HG02759 (cell line): ENCODE results near the gene PDE4A.
"Not testable (repeated sequence)": the region's sequence is repeated elsewhere in the genome, so short reads cannot be mapped to it uniquely, and the experiment has no call there.

Experiments used
- ATAC-seq: cut with Tn5 transposase; IDR thresholded peaks from one replicate; pipeline ENCODE4 v1.9.1; 2021; ENCODE audit warnings: mild to moderate bottlenecking, moderate library complexity; ENCODE audit not compliant: unreplicated experiment

PDE4A gene

DNA sequence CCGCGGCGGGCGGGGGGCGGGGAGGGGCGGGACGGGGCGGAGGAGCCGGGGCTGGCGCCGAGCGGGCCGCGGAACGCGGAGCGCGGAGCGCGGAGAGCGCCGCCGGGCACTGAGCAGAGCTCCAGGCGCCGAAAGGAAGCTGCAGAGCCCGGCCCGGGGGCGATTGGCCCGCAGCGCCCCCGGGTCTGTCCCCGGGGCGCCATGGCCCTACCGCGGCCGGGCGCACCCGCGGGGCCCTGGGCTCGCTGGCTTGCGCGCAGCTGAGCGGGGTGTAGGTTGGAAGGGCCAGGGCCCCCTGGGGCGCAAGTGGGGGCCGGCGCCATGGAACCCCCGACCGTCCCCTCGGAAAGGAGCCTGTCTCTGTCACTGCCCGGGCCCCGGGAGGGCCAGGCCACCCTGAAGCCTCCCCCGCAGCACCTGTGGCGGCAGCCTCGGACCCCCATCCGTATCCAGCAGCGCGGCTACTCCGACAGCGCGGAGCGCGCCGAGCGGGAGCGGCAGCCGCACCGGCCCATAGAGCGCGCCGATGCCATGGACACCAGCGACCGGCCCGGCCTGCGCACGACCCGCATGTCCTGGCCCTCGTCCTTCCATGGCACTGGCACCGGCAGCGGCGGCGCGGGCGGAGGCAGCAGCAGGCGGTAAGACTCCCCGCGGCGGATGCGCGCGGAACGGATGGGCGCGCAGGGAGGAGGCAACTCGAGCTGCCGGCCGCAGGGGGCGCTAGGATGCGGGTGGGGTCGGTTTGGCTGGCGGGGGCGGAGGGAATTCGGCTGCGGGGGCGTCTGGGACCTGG lies at the start of gene PDE4A:
TSS of gene PDE4A (plus strand) at position 95 of the 796 bp plus-strand sequence. CDS start at position 322, 227 bp downstream.
- no peak for ATAC-seq

DNA sequence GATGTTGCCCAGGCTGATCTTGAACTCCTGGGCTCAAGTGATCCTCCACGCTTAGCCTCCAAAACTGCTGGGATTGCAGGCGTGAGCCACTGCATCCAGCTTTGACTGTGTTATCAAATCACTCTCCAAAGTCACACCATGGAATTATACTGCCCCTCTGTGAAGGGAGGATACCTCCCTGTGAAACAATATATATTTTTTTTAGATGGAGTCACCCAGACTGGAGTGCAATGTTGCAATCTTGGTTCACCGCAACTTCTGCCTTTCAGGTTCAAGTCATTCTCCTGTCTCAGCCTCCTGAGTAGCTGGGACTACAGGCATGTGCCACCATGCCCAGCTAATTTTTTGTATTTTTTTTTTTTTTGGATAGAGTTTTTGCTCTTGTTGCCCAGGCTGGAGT lies 47.6 kb upstream of the PDE4A start:
- no peak for ATAC-seq

DNA sequence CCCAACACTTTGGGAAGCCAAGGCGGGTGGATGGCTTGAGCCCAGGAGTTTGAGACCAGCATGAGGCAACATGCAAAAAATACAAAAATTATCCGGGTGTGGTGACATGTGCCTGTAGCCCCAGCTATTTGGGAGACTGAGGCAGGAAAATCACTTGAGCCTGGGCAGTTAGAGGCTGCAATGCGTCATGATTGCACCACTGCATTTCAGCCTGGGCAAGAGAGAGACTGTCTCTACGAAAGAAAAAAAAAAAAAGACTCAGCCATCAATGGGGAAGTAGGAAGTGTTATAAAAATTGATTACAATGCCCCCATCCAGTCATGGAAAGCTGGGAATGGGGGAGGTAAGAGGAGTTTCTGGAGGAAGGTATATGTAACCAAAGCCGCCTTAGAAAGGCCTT lies 45.4 kb upstream of the PDE4A start:
- no peak for ATAC-seq

DNA sequence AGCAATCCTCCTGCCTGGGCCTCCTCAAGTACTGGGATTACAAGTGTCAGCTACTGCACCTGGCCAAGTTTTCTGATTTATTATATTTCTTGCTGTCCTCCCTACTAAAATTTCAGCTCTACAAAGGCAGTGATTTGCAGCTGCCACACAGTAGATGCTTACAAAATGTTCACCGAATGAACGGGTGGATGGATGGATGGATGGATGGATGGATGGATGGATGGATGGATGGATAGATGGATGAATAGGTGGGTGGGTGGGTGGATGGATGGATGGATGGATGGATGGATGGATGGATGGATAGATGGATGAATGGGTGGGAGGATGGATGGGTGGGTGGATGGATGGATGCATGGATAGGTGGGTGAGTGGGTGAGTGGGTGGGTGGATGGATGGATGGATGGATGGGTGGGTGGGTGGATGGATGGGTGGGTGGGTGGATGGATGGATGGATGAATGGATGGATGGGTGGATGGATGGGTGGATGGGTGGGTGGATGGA lies 43.1 kb upstream of the PDE4A start:
- ATAC-seq, result not testable (repeated sequence)

DNA sequence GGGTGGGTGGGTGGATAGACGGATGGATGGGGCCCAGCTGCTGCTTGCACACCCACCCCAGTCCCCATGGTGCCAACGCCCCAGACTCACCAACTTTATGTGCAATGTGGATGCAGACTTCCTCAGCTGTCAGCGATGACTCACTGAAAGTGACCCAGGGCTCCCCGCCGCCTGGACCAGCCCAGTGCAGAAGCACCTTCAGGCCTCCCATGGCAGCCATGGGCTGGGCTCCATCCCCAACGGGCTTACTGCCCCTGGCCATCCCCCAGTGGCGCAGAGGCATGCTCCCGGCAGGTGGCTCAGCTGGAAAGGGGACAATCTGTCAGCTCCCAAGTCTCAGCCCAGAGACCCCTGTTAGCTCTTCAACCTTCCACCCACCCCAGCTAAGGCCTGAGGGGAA lies 42.2 kb upstream of the PDE4A start:
- ATAC-seq, result no peak

DNA sequence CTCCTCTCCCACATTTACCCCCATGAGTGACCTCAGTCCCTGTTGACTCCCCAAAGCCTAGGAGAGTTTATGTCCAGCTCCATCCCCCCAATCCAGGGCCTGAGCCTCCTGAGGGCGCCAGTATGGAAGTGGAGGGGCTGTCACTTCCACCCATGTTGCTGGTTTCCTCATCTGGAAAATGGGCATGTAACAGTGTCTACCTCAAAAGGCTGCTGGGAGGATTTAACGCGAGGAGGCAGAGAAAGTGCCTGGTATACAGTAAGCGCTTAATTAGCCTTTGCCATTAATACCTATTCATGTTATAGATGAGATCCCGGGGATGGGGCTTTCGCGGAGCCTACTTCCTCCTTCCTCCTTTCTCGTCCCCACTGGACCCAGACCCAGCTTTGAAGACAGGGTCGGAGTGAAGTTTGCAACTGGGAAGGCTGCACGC lies 40.4 kb upstream of the PDE4A start:
- no peak for ATAC-seq

DNA sequence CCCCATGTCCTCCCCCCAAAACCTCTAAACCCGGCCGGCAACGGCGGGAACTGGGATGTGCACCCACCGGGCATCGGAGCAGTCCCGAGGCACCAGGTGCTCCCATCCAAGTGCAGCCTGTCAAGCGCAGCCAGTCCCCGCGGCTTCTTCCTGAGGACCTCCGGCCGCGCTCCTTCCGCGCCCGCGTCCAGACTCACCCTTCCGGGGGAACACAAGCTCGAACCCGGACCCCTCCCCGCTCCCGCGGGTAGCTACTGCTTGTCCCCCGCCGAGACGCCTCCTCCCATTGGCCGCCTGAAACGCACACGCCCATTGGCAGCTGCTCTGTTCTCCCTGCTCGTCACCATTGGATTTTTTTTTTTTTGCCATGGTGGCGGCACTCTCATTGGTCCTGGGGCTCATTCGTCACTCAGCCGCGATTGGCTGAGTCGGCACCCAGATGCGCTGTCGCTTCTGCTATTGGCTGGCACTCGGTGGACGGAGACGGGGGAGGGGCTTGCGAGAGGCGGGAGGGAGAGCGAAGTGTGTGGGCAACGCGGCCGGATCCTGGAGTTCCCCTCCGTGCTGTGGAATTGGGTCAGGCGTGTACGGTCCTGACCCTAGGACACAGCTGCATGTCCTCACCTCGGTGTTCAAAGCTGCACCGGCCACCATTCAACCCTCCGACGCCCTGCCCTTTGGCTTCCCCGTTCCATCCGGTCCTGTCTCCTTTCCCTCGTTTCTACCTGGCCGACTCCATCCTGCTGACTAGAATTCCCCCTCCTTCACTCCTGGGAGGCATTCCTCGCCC lies 39.8 kb upstream of the PDE4A start, which contains the start of gene TYK2:
TSS of gene TYK2 (minus strand) at position 260 of the 790 bp plus-strand sequence. CDS start 2,166 bp downstream, outside the sequence.
- ATAC-seq, result peak; percentile 97

DNA sequence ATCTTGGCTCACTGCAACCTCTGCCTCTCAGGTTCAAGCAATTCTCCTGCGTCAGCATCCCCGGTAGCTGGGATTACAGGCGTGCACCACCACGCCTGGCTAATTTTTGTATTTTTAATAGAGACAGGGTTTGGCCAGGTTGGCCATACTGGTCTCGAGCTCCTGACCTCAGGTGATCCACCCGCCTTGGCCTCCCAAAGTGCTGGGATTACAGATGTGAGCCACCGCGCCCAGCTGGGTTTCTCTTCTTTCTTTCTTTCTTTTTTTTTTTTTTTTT lies 37.2 kb upstream of the PDE4A start:
- not testable (repeated sequence) for ATAC-seq

DNA sequence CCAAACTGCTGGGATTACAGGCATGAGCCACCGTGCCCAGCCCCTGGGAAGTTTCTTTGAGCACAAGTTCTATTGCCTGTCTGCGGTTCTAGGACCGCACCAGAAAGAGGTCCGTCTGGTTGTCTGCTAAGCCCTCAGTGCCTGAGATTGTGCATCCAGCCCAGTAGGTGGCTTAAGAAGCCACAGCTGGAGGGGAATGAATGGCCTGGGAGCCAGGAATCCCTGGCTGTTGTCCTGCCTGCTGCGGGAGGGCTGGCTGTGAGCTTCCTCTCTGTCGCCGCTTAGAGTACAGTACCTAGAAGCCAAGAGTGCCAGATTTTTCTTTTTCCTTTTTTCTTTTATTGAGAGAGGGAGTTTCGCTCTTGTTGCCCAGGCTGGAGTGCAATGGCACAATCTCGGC lies 35.8 kb upstream of the PDE4A start:
- no peak for ATAC-seq

DNA sequence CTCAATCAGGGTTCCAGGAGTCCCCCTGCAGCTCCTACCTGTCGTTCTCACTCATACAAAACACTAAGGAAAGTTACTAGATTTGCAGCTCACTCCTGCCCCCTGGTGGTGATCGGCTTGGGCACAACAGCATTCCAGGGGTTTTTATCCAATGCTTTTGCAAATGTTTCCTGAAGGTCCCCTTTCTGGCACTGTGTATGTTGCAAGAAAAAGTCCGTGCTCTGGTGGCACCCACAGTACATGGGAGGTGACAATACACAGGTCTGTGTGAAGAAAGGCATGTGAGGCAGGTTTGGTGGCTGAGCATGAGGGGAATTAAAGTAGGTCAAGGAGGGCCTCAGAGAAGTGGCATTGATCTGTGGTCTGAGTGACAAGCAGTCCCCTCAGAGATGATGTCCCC lies 31.4 kb upstream of the PDE4A start:
- no peak for ATAC-seq

DNA sequence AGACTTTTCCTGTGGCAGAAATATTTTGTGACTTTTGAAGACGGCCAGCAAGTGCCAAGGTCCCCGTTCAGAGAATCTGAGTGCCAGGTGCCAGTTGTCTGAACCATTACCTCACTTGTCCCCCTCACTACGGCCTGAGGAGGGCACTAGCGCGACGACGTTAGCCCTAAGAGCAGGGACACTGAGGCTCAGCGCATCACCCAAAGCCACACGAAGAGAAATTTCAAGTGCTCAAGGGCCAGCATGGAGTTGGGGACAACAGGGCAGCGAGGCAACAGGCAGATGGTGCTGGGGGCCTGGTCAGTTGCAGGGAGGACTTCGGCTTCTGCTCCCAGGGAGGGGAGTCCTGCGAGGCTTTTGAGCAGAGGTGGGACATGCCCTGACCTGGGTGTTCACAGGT lies 30.5 kb upstream of the PDE4A start:
- no peak for ATAC-seq

DNA sequence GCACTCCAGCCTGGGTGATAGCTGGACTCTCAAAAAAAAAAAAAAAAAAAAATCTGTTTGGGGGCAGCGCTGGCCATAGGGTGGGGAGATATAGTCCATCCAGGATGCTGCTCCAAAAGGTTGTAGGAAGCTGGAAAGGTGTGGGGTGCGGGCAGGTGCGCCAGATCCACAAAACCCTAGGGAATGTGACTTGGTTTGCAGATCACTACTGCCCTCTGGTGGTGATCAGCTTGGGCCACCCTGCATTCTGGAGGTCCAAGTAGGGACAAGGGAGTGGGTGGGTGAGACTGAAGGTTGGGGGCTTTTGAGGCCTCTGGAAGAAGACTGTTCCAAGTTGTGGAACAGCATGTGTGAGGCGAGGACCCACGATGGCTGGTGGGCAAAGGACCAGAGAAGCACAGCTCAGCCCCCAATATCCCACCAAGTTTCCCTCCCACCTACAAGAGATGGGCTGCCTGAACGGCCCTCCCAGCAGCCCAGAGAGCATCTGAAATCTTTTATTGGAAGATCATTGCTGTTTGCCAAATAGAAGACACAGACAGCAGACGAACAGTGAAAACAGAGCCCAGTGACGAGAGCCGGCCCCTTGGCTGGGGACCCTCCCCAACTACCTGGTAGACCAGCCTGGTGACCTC lies 29.6 kb upstream of the PDE4A start:
- ATAC-seq, result no peak

DNA sequence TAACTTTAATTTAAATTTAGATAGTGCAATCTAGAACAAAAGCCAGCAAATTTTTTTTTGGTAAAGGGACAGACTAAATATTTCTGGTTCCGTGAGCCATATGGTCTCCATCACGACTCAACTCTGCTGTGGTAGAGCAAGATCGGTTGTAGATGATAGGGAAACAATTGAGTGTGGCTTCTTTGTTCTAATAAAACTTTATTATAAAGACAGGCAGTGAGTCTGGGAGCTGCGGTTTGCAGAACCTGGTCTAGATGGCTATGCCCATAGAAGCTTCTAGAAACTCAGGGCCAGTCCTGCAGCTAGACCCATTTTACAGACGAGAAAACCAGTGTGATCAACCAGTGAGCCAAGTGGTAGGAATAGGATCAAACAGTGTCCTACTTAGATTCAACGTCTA lies 28.2 kb upstream of the PDE4A start:
- no peak for ATAC-seq

DNA sequence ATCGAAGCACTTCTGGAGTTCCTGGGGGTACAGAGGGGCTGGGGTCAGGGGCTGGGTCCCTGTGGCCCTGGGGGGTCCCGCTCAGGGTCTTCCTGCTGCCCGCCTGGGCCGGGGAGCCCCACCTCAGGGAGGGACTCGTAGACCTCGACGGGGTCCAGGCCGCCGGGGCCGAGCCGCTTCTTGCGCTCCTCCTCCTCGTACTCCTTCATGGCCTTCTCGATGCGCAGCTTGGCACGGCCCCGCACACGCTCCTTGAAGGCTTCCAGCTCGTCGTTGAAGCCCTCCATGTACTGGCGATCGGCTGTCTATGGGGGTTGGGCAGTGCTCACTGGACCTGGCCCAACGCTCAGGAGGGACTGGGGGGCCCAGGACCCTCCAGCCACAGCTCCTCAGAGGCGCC lies 27.2 kb upstream of the PDE4A start:
- ATAC-seq, result no peak

DNA sequence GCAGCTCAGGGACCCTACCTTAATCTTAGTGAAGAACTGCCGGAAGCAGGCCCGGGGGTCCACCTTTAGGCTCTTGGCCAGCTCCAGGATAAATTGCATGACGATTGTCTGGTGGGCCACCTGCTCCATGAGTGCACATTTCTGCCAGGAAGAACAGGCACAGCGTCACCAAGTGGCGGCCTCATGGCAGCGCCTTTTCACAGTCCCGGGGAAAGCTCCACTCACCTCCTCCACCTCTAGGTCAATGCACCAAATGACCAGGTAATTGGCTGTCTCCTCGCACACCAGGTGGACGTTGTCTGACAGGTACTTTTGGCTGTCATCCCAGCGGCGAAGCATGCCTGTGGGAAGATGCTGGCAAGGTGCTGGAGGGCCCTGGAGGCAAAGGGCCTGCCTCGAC lies 25.3 kb upstream of the PDE4A start:
- ATAC-seq, result no peak

DNA sequence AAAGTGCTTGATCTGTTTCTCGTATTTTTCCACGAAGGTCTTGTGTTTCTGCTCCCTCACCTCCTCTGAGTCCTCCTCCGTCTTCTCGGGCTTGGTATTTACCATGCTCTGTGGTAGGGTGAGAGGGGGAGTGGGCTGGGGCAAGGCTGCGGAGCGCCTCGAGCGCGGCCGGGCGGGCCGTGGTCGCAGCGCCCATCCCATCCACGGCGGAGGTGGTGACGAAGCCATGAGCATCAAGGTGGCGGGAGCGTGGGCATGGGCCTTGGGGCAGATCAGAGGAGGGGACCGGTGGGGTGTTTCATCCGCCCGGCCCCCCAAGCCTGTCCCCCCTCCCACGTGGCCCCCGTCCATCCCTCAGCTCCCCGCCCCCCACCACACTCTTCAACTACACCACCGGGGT lies 24.9 kb upstream of the PDE4A start:
- ATAC-seq, result no peak

DNA sequence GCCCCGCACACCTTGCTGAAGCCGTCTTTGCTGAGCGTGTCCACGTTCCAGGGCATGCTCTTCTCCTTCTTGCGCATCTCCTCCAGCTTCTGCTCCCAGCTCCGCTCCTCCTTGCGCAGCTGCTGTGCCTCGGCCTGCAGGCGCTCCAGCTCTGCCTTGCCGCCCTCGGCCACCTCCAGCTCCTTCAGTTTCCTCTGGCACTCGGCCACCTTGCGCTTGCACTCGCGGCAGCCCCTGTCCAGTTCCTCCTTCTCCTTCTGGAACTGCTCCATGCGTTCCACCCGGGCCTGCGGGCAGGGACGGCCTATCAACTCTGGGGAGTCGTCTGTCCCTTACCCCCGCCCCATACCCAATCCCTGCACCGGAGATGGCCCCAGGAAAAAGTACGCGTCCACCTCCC lies 24.4 kb upstream of the PDE4A start:
- ATAC-seq, result no peak

DNA sequence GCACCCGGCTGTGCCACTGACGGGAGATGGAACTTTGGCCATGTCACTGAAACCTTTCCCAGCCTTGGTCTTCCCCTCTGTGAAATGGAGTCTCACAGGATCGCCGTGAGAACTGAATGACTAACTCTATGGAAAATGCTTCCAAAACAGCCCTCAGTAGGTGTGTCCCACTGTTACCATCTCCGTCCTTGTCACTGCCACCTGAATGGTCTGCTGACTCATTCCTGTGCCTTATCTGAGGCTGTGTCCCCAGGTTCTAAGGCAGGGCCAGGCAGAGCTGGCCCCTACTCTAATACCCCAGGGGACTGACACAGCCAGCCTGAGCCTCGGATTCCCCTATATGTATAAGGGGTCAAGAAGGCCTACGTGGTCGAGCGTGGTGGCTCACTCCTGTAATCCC lies 21.5 kb upstream of the PDE4A start:
- no peak for ATAC-seq

DNA sequence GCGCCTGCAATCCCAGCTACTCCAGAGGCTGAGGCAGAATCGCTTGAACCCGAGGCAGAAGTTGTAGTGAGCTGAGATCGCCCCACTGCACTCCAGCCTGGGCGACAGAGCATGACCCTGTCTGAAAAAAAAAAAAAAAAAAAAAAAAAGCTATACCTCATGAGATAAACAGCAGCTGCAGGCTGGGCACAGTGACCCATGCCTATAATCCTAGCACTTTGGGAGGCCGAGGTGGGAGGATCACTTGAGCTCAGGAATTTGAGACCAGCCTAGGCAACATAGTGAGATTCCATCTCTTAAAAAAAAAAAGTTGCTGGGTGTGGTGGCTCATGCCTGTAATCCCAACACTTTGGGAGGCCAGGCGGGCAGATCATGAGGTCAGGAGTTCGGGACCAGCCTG lies 21.0 kb upstream of the PDE4A start:
- not testable (repeated sequence) for ATAC-seq

DNA sequence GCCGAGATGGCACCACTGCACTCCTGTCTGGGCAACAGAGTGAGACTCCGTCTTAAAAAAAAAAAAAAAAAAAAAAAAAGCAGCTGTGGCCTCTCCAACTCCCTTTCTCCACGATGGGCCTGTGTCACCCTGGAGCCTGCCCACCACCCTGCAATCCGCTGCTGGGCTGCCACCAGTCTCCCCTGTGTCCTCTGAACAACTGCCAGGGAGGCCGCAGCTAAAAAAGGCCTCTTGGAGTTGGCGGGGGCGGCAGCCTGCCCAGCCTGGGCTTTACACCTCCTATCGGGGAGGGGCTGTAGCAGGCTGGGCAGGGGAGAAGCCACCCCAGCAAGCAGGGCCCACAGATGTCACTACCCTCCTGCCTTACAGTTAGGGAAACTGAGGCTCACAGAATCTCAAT lies 20.5 kb upstream of the PDE4A start:
- no peak for ATAC-seq

DNA sequence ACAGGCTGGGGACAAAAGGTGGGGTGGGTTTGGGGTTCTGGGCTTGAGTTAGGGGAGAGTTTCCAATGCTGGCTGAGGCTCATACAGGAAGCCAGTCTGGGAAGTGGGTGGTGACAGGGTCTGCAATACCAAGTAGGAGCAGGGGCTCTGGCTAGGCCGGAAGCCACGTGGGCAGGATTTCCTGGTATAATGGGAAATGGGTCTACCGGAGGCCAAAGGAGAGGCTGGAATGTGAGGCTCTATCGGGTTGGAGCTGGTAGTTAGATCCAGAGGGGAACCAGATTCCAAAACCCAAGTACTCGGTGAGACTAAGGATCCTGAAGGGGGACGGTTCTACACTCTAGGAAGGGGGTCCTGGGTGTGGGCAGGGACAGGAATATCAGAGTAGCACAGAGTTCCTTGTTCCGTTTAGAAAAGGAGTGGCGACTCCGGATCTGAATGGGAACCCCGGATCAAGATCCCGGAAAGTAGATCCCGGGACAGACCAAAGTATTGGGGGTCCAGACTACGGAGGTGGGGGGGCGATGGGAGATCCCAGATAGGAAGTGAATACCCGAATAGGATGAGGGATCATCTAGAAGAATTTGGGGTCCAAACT lies 17.8 kb upstream of the PDE4A start:
- ATAC-seq, result no peak
